Prostate gland (tissue), 1 donor: ENCODE measurements around the gene UAP1L1.

Experiments
- POLR2A ChIP-seq: fragments of 450-650 bp; IDR thresholded peaks from one replicate; pipeline ENCODE4 v1.6.1; 2016; ENCODE audit warnings: antibody characterized with exemption, mild to moderate bottlenecking
- POLR2AphosphoS5 ChIP-seq: sonication (generic); formaldehyde crosslinking; IDR thresholded peaks from one replicate; pipeline ENCODE4 v1.6.1; 2017; ENCODE audit warnings: antibody characterized with exemption

- no peak for TF ChIP-seq POLR2AphosphoS5
- no peak for TF ChIP-seq POLR2A
Measured at GRCh38 chr9:137066096-137066861, 11.0 kb upstream of the UAP1L1 start.
